Tibial nerve (tissue), 4 donors: ENCODE data around the gene NRN1L. TPM values are rescaled to one million over a fixed set of nuclear protein-coding genes. Genes with fewer than 3 reads are reported as not detected.

Source experiments
- DNase-seq, 2 donors: peaks; one replicate each; pipeline ENCODE4 v3.0.0-alpha.2; 2019; ENCODE audit warnings: low spot score in 2 of 2
- H3K27ac ChIP-seq, 4 donors: fragments of 200-600 bp; sonication (generic) in 3 of 4; one replicate each; pipeline ENCODE4 v1.5.1; 2017 to 2019; ENCODE audit warnings: mild to moderate bottlenecking in 1 of 4
- H3K27me3 ChIP-seq, 2 donors: fragments of 200-600 bp; sonication (generic) in 1 of 2; one replicate each; pipeline versions ENCODE4 v1.5.1 to v1.6.0; 2017 to 2019
- H3K36me3 ChIP-seq, 3 donors: fragments of 200-600 bp; sonication (generic); one replicate each; pipeline ENCODE4 v1.5.1; 2018 to 2019
- H3K4me1 ChIP-seq, 4 donors: fragments of 200-600 bp; sonication (generic) in 3 of 4; one replicate each; pipeline ENCODE4 v1.5.1; 2017 to 2019
- H3K4me3 ChIP-seq, 4 donors: fragments of 200-600 bp; sonication (generic) in 3 of 4; one replicate each; pipeline ENCODE4 v1.5.1; 2017 to 2019; ENCODE audit warnings: mild to moderate bottlenecking in 1 of 4, moderate library complexity in 1 of 4
- H3K9me3 ChIP-seq, 4 donors: fragments of 200-600 bp; sonication (generic) in 3 of 4; one replicate each; pipeline ENCODE4 v1.5.1; 2017 to 2019
- CTCF ChIP-seq, 5 experiments: fragments of 200-600 bp in 3 of 5; fragments of 450-650 bp in 2 of 5; sonication (generic) in 3 of 5; IDR thresholded peaks; one replicate each; pipeline ENCODE4 v1.5.1; 2016 to 2019; ENCODE audit warnings: antibody characterized with exemption in 5 of 5, mild to moderate bottlenecking in 3 of 5, moderate library complexity in 2 of 5
- EP300 ChIP-seq, 2 donors: sonication (generic); formaldehyde crosslinking; IDR thresholded peaks; one replicate each; pipeline ENCODE4 v1.6.1; 2017; ENCODE audit warnings: antibody characterized with exemption in 2 of 2, mild to moderate bottlenecking in 1 of 2
- POLR2A ChIP-seq, 2 donors: fragments of 450-650 bp; IDR thresholded peaks; one replicate each; pipeline ENCODE4 v1.6.1; 2017; ENCODE audit warnings: antibody characterized with exemption in 2 of 2, mild to moderate bottlenecking in 2 of 2, moderate library complexity in 2 of 2
- WGBS, 2 donors: methylation state at CpG; one replicate each; pipeline ENCODE4 v1.1.5; 2018; 5-methylcytosine and 5-hydroxymethylcytosine counted together
- small RNA-seq: library from RNA; depleted of rRNA; stranded (forward); fragments of <200 nt; gene quantifications from one replicate; pipeline ENCODE3, GENCODE V24; 2016
- total RNA-seq, 4 donors: library from RNA; depleted of rRNA; stranded (reverse); fragments of >200 nt; gene quantifications; one replicate each; pipeline ENCODE4 v1.1.0, GENCODE V29; 2016

Gene NRN1L
- total RNA-seq, 4 donors from 2014 or later = 2.0 to 15.1 (median 3.9) TPM

GRCh38 chr16:67933805-67934204, 49.1 kb downstream of the NRN1L start:
- Histone ChIP-seq H3K27ac (no peak overlapping the region), H3K9me3 (no peaks in the 10 kb centered on the region), H3K4me1 (peaks cover 0 to 27% (median 20%) of the 10 kb centered on the region in 4 donors), H3K36me3 (peaks cover 0 to 41% (median 5%) of the 10 kb centered on the region in 3 donors), H3K4me3 (no peak overlapping the region), H3K27me3 (no peaks in the 10 kb centered on the region)
- TF ChIP-seq POLR2A (IDR thresholded peaks at IDR 0.05) (no peak), CTCF (IDR thresholded peaks at IDR 0.05) (no peak), EP300 (IDR thresholded peaks at IDR 0.05) (no peak)
- DNase-seq = no peak
- WGBS, 2 donors = 80 to 82% methylated on average over 6 to 7 of the region's 7 CpGs

- Histone ChIP-seq H3K27ac (peak overlapping the region in 3 of 4 donors; percentile 93 to 95 (median 94)), H3K27me3 (no peaks in the 10 kb centered on the region), H3K36me3 (peaks cover 0 to 38% (median 5%) of the 10 kb centered on the region in 3 donors), H3K4me1 (peaks cover 0 to 30% (median 20%) of the 10 kb centered on the region in 4 donors), H3K9me3 (no peaks in the 10 kb centered on the region), H3K4me3 (peak overlapping the region in 3 of 4 donors; percentile 74 to 90 (median 79))
- 36 to 39% methylated on average over 12 to 13 of the region's 13 CpGs for WGBS, 2 donors
- TF ChIP-seq CTCF (IDR thresholded peaks at IDR 0.05) (no peak), POLR2A (IDR thresholded peaks at IDR 0.05) (no peak), EP300 (IDR thresholded peaks at IDR 0.05) (no peak)
- no peak for DNase-seq
Measured at GRCh38 chr16:67934306-67935100, 49.8 kb downstream of the NRN1L start.

- Histone ChIP-seq H3K27ac (peak overlapping the region; percentile 60 to 95 (median 94)), H3K36me3 (peaks cover 0 to 39% (median 5%) of the 10 kb centered on the region in 3 donors), H3K27me3 (no peaks in the 10 kb centered on the region), H3K4me3 (peak overlapping the region; percentile 74 to 98 (median 84)), H3K9me3 (no peaks in the 10 kb centered on the region), H3K4me1 (peaks cover 0 to 36% (median 20%) of the 10 kb centered on the region in 4 donors)
- TF ChIP-seq EP300 (IDR thresholded peaks at IDR 0.05) = no peak
- 13 to 18% methylated on average over 13 of the region's 13 CpGs for WGBS, 2 donors
- DNase-seq = no peak
Measured at GRCh38 chr16:67935101-67935401, 50.4 kb downstream of the NRN1L start.

GRCh38 chr16:67935402-67936123, 50.9 kb downstream of the NRN1L start:
- peak; percentile 87 to 88 for DNase-seq
- Histone ChIP-seq H3K36me3 (peaks cover 0 to 39% (median 5%) of the 10 kb centered on the region in 3 donors), H3K27me3 (no peaks in the 10 kb centered on the region), H3K9me3 (no peaks in the 10 kb centered on the region), H3K4me3 (peak overlapping the region; percentile 74 to 98 (median 84)), H3K27ac (peak overlapping the region; percentile 60 to 95 (median 94)), H3K4me1 (peaks cover 0 to 39% (median 20%) of the 10 kb centered on the region in 4 donors)
- WGBS, 2 donors = 1 to 2% methylated on average over 43 to 53 of the region's 55 CpGs
- TF ChIP-seq EP300 (IDR thresholded peaks at IDR 0.05) (peak; percentile 58 to 92), CTCF (IDR thresholded peaks at IDR 0.05) (peak in 1 of 5 experiments; percentile 33), POLR2A (IDR thresholded peaks at IDR 0.05) (peak; percentile 48 to 75)

Small RNA genes within 50 kb of the gene (small RNA-seq; reads per million reads assigned to genes)
- gene AC040162.2 = not detected
- gene NRN1L = not detected

Other genes starting within 250 kb of the NRN1L start
- 1 to 10 TPM in 3 of 4 donors, under 1 TPM in 1; 0.66 to 6.5 (median 1.7) TPM for gene CARMIL2, start 239.7 kb upstream of the NRN1L start, total RNA-seq
- gene ACD, start 224.6 kb upstream of the NRN1L start, total RNA-seq = 10 to 100 TPM; 18.0 to 32.3 (median 20.7) TPM
- gene PARD6A, start 223.9 kb upstream of the NRN1L start, total RNA-seq = 10 to 100 TPM in 2 of 4 donors, 1 to 10 TPM in 2; 3.7 to 16.2 (median 9.9) TPM
- gene ENKD1, start 218.1 kb upstream of the NRN1L start, total RNA-seq = 10 to 100 TPM; 32.6 to 53.8 (median 45.6) TPM
- gene C16orf86, start 218.1 kb upstream of the NRN1L start, total RNA-seq = 10 to 100 TPM; 15.9 to 31.2 (median 25.5) TPM
- 10 to 100 TPM; 10.5 to 24.6 (median 17.2) TPM for gene GFOD2, start 165.6 kb upstream of the NRN1L start, total RNA-seq
- 10 to 100 TPM in 3 of 4 donors, 1 to 10 TPM in 1; 8.1 to 19.5 (median 12.0) TPM for gene RANBP10, start 78.3 kb upstream of the NRN1L start, total RNA-seq
- 1 to 10 TPM; 2.8 to 8.4 (median 4.0) TPM for gene TSNAXIP1, start 78.0 kb upstream of the NRN1L start, total RNA-seq
- 10 to 100 TPM; 47.1 to 74.3 (median 60.9) TPM for gene THAP11, start 42.6 kb upstream of the NRN1L start, total RNA-seq
- 100 to 1,000 TPM in 2 of 4 donors, 10 to 100 TPM in 2; 54.4 to 137 (median 105) TPM for gene NUTF2, start 38.0 kb upstream of the NRN1L start, total RNA-seq
- 100 to 1,000 TPM in 1 of 4 donors, 10 to 100 TPM in 3; 51.3 to 101 (median 59.2) TPM for gene CENPT, start 37.2 kb upstream of the NRN1L start, total RNA-seq
- 10 to 100 TPM; 36.7 to 62.4 (median 55.6) TPM for gene EDC4, start 11.8 kb upstream of the NRN1L start, total RNA-seq
- gene PSKH1, start 8.4 kb downstream of the NRN1L start, total RNA-seq = 10 to 100 TPM; 22.2 to 30.8 (median 24.2) TPM
- gene CTRL, start 47.0 kb downstream of the NRN1L start, total RNA-seq = 1 to 10 TPM in 3 of 4 donors, under 1 TPM in 1; 0.87 to 3.6 (median 1.6) TPM
- gene PSMB10, start 52.0 kb downstream of the NRN1L start, total RNA-seq = 10 to 100 TPM; 22.9 to 57.6 (median 39.4) TPM
- gene LCAT, start 59.2 kb downstream of the NRN1L start, total RNA-seq = 10 to 100 TPM; 17.9 to 43.9 (median 26.8) TPM
- 100 to 1,000 TPM in 2 of 4 donors, 10 to 100 TPM in 2; 82.0 to 127 (median 101) TPM for gene SLC12A4, start 83.8 kb downstream of the NRN1L start, total RNA-seq
- under 1 TPM in 1 of 4 donors, not detected in 3; 0.66 TPM for gene DPEP3, start 95.6 kb downstream of the NRN1L start, total RNA-seq
- gene DPEP2, start 114.6 kb downstream of the NRN1L start, total RNA-seq = 10 to 100 TPM in 1 of 4 donors, 1 to 10 TPM in 3; 1.0 to 12.6 (median 3.8) TPM
- gene DPEP2NB, start 131.0 kb downstream of the NRN1L start, total RNA-seq = not detected
- 10 to 100 TPM in 3 of 4 donors, 1 to 10 TPM in 1; 6.7 to 11.7 (median 10.8) TPM for gene DDX28, start 138.3 kb downstream of the NRN1L start, total RNA-seq
- 10 to 100 TPM in 2 of 4 donors, 1 to 10 TPM in 2; 4.7 to 31.2 (median 15.4) TPM for gene DUS2, start 138.4 kb downstream of the NRN1L start, total RNA-seq
- gene NFATC3, start 200.5 kb downstream of the NRN1L start, total RNA-seq = 100 to 1,000 TPM in 2 of 4 donors, 10 to 100 TPM in 2; 81.4 to 105 (median 97.1) TPM